NCI-H1105 treated with DMSO at 0.1 percent for 48 hours (cell line): ENCODE data around the gene POMGNT1.
"Not testable (repeated sequence)": the region's sequence is repeated elsewhere in the genome, so short reads cannot be mapped to it uniquely, and the experiment has no call there.

Experiments used
- DNase-seq: peaks from one replicate; lab custom pipeline; 2025; lab: John Stamatoyannopoulos, UW

Gene POMGNT1

DNA sequence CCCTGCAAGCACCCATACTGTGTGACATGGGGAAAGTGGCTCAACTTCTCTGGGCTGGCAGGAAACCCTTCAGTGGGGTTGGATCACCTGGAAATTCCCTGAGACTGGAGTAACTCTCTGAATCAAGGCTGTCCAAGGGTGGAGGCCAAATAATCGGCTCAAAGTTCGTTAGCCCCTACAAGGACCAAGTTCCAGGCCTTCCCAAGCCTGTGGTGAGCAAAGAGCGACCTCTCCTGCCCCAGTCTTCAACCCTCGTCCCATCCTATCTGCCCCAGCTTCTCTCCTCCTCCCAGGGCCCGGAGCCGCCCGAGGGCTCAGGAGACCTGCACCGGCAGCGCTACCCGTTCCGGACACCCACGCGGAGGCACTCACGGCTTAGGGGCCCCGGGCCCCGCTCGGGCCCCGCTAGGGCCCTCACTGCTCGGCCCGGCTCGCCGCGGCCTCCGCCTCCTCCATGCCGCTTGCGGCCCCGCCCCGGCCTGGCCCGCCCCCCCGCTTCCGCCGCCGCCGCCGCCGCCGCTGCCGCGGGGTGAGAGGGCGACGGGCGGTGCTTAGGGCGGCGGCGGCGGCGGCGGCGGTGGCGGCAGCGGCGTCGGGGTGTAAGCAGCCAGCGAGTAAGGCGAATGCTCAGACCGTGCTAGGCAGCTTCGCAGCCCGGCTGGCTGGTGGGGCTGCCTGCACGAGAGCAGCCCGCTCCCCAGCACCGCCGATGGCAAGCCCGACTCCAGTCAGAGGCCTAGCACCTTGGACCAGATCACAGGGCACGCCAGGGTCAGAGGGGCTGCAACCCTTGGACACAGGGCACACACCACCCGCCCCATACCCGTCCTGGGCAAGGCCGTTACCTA lies at the start of gene POMGNT1:
Gene POMGNT1 (minus strand): TSS at position 471 of the 848 bp plus-strand sequence. CDS start 613 bp downstream, outside the sequence.
- DNase-seq: peak; percentile 64

DNA sequence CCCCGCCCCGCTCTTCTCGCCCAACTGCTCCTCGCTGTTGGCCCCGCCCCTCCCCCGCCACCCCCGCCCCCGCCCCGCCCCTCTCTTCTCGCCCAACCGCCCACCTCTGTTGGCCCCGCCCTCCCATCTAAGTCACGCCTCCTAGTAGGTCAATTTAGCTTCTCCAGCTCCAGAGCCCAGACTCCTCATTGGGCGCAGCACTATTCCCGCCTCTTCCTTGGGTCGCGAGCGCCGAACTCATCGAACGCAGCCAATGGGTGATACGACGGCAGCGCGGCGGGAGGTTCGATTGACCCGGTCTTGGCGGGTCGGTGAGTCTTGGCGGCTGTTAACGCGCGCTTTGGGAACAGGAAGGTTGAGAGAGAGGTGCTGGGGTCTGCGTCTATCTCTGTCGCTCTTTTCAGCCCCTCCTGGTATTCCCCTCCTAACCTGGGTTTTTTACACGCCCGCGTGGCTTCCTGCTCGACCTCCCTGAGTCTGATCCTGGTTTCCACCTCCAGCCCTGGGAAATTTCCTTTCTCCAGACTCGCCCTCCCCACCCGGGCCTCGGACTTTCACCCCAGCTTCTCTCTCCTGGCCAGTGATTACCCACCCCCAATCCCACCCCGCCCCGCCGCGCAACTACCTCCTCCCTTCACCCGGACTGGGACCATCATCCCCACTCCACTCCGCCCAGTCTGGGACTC lies 49.3 kb upstream of the POMGNT1 start, which contains the start of gene RAD54L:
Gene RAD54L (plus strand): TSS at position 328 of the 686 bp plus-strand sequence. CDS start 643 bp downstream, outside the sequence.
- DNase-seq: peak; percentile 99

DNA sequence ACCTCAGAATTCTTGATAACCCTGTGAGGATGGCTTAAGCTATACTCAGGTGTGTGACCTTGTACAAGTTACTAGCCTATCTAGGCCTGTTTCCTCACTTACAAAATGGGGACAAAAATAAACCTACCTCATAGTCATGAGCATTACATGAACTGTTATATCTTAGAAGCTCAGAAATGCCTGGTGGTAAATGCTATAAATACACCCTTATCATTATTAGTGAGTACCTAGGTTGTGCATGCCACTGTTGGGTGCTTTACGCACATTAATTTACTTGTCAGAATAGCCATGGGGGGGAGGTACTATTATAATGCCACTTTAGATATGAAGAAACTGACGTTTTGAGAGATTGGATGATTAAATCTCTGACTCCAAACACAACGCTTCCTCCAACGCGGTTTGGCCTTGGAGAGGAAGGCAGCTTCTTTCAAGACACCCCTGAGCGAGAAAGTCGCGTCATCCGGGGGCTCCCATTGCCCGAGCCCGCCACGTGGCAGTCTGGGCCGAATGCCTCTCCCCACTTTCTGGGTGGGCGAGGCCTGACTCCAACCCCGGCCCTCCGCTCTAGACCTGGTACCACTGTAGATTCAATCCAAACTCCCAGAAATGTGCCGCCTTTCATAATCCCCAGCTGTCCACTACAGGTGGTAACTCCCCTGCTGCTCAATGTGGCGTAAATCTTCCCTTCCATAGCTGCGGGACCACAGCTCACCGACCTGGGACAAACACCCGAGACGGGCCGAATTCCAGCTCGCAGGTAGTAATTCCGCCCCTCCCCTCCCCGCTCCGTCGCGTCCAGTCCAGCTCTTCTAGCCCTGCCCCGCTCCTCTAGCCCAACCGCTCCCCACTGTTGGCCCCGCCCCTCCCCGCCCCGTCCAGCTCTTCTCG lies 48.6 kb upstream of the POMGNT1 start:
- DNase-seq: no peak

DNA sequence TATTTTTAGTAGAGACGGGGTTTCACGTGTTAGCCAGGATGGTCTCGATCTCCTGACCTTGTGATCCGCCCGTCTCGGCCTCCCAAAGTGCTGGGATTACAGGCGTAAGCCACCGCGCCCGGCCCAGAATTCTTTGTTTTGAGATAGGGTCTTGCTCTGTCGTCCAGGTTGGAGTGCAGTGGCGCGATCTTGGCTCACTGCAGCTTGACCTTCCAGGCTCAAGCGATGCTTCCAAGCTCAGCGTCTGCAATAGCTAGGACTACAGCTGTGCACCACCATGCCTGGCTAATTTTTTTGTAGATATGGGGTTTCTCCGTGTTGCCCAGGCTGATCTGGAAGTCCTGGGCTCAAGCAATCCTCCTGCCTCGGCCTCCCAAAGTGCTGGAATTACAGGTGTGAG lies 47.9 kb upstream of the POMGNT1 start:
- not testable (repeated sequence) for DNase-seq

DNA sequence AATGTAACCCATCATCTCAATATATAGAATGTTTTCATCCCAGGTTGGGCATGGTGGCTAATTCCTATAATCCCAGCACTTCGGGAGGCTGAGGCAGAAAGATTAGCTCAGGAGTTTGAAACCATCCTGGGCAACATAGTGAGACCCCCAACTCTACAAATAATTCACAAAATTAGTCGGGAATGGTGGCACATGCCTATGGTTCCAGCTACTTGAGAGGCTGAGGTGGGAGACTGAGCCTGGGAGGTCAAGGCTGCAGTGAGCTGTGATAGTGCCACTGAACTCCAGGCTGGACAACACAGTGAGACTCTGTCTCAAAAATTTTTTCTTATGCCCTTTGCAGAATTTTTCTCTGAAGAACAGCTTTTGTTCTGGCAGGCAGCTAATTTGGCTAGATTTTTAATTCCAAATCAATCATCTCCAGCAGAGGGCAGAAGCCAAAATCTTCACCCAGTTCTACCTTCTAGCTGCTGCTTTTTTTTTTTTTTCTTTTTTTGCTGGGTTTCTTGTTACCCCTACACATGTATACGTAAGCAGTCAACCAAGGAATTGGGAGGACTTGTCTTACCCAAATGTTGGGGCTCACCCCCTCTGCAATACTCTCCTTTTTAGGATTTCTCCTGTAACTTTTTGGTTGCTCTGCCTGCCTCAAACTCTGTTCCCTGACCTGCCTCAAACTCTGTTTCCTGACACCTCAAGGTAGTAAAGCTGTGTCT lies 46.6 kb upstream of the POMGNT1 start:
- peak; percentile 27 for DNase-seq

DNA sequence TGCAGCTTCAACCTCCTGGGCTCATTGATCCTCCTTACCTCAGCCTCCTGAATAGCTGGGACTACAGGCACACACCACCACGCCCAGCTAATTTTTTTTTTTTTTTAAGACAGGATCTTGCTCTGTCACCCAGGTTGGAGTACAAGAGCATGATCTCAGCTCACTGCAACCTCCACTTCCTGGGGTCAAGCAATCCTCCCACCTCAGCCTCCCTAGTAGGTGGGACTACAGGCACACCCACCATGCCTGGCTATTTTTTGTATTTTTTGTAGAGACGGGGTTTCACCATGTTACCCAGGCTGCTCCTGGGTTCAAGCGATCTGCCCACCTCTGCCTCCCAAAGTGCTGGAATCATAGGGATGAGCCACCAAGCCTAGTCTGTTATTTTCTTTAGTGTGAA lies 45.6 kb upstream of the POMGNT1 start:
- not testable (repeated sequence) for DNase-seq

DNA sequence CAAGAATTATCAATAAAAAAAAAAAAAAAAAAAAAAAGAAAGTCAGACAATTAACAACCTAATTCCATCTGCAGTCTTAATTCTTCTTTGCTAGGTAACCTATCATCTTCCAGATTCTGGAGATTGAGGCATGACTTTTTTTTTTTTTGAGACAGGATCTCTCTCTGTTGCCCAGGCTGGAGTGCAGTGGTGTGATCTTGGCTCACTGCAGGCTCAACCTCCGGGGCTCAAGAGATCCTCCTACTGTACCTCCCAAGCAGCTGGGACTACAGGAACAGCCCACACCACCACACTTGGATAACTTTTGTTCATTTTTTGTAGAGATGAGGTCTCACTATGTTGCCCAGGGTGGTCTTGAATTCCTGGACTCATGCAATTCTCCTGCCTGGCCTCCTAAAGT lies 44.7 kb upstream of the POMGNT1 start:
- DNase-seq: no peak

DNA sequence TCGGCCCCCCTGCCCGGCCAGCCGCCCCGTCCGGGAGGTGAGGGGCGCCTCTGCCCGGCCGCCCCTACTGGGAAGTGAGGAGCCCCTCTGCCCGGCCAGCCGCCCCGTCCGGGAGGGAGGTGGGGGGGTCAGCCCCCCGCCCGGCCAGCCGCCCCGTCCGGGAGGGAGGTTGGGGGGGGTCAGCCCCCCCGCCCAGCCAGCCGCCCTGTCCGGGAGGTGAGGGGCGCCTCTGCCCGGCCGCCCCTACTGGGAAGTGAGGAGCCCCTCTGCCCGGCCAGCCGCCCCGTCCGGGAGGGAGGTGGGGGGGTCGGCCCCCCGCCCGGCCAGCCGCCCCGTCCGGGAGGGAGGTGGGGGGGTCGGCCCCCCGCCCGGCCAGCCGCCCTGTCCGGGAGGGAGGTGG lies 43.5 kb upstream of the POMGNT1 start:
- not testable (repeated sequence) for DNase-seq

DNA sequence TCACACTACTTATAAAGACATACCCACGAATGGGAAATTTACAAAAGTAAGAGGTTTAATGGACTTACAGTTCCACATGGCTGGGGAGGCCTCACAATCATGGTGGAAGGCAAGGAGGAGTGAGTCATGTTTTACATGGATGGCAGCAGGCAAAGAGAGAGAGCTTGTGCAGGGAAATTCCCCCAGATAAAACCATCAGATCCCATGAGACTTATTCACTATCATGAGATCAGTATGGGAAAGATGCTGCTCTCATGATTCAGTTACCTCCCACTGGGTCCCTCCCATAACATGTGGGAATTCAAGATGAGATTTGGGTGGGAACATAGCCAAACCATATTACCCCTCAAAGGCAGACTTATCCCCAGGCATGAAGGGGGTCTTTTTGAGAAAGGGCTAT lies 40.6 kb upstream of the POMGNT1 start:
- not testable (repeated sequence) for DNase-seq

DNA sequence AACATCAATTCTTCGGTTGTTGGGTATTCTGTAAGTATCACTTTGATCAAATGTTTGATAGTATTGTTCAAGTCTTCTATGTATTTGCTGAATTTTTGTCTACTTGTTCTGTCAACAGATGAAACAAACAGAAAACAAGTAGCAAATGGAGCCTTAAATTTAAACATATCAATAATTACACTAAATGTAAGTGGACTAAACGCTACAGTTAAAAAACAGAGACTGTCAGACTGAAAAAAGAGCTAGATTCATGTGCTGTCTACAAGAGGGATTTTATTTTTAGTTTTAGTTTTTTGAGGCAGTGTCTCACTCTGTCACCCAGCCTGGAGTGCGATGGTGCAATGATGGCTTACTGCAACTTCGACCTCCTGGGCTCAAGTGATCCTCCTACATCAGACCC lies 38.6 kb upstream of the POMGNT1 start:
- no peak for DNase-seq

DNA sequence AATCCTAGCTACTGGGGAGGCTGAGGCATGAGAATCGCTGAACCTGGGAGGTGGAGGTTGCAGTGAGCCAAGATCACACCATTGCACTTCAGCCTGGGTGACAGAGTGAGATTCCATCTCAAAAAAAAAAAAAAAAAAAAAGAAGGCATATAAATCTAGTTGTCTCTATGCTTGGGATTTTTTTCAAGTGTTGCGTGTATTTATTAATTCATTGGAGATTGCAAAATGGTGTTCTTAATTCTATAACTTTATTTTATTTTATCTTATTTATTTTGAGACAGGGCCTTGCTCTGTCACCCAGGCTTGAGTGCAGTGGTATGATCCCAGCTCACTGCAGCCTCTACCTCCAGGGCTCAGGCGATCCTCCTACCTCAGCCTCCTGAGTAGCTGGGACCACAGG lies 33.0 kb upstream of the POMGNT1 start:
- not testable (repeated sequence) for DNase-seq

DNA sequence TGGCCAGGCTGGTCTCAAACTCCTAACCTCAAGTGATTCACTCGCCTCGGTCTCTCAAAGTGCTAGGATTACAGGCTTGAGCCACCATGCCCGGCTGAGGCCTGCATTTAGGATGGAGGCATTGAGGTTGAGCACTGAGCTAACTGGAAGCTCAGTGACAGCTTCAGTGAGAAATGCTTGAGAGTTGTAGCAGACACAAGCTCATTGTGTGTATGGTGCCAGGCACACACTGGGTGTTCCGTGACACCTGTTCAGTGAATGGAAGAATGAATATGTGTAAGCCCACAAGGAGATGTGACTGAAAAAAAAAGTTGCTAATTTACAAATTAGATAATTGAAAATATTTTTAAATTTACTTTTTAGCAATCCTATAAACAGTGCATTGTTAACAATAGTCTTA lies 26.7 kb upstream of the POMGNT1 start:
- DNase-seq: no peak

DNA sequence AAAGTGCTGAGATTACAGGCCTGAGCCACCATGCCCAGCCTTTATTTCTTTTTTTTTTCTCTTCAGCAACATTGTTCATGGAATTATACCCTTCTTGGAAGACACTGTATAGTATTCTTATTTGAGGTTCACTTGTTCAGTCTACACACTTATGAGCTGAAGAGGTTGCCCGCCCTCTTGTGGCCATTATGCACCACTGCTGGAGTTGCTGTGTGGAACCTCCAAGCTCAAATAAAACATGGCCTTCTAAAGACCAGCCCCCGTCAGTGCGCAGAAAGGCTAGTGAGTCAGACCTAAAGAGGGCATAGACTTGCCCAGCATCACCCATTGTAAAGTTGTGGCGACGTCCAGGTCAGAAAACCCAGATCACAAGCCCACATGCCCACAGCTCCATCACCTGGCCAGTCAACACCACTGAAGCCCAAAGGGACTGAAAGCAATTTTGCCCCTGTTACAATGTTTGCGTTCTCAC lies 25.3 kb upstream of the POMGNT1 start:
- peak; percentile 86 for DNase-seq

DNA sequence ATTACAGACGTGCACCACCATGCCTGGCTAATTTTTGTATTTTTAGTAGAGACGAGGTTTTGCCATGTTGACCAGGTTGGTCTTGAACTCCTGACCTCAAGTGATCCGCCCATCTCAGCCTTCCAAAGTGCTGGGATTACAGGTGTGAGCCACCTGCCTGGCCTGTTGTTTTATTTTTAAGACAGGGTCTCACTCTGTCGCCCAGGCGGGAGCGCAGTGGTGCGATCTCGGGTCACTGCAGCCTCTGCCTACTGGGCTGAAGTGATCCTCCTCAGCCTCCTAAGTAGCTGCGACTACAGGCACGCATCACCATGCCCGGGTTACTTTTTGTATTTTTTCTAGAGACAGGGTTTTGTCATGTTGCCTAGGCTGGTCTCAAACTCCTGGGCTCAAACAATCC lies 24.8 kb upstream of the POMGNT1 start:
- DNase-seq: not testable (repeated sequence)

DNA sequence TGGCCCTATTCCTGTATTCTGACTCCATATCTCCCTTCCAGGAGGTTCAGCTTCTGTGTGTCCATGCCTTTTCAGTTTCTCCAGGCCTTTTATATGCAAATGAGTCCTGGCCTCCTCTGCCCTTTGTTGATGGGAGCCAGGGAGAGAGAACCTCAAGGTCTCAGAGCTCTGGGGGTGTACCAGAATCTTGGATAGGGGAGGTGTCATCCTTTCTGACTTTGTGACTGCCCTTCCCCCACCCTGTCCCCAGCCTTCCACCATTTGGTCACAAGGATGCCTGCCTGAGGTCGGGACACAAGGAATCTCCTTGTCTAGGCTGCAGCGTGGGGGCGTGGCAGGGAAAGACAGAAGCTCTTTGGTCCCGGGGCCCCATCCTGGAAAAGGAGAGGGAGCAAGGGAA lies 23.5 kb upstream of the POMGNT1 start:
- DNase-seq: no peak

DNA sequence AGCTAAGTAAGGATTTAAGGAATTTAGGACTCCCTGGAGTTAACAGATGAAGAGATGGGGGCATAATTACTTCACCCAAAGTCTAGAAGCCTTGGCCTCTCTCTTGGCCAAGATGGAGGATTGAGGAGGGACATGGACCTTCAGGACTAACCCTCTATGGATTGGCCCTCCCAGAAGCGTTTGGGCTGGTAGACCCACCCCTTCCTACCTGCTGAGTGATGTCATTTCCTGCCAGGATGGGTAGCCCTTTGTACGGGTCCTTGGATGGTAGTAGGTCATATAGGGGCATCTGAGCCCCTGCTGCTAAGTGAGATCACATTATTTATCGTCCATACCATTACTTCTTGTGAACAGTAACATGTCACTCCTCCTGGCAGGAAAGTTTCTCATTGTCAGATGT lies 22.6 kb upstream of the POMGNT1 start:
- DNase-seq: no peak

DNA sequence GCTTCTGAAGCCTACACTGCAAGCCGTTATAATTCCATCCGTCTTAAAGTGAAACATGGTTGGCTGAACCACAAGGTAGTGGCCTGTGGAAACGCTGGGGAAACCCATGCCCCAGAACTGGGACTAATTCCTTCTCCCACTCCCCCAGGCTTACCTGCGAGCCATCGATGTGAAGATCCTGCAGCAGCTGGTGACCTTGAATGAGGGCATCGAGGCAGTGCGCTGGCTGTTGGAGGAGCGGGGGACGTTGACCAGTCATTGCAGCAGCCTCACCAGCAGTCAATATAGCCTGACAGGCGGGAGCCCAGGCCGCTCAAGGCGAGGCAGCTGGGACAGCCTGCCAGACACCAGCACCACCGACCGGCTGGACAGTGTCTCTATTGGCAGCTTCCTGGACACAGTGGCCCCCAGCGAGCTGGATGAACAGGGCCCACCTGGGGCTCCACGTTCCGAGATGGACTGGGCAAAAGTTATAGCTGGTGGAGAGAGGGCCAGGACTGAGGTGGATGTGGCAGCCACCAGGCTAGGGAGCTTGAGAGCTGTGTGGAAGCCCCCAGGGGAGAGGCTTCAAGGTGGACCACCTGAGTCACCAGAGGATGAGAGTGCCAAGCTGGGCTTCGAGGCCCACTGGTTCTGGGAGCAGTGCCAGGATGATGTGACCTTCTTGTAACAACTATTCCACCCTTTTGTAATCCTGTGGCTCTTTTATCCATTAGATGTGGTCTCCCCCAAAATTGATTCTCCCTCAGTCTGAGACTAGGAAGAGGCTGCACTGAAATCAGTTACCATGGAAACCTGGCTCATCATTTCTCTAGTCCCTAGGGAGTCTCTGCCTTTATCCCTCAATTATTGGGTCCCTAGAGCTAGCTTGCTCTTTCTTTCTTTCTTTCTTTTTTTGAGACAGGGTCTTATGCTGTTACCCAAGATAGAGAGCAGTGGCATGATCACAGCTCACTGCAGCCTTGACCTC lies 21.6 kb upstream of the POMGNT1 start:
- peak; percentile 5 for DNase-seq

DNA sequence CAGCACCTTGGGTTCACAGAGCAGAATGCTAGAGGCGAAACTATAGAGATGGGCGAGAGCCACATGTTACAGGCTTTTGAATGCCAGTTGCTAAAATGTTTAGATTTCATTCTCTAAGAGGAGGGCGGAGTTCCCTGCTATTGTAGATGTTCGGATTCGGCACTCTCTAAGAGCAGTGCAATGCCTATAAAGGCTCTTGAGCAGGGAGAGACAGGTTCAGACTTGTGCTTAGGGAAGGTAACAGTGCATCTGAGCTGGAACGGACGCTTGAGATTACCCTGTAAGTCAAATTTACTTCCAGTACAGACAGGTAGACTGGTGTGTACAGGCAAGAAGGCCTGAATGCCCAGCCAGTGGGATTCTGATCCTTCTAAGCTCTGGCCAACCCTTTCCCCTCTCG lies 20.2 kb upstream of the POMGNT1 start:
- peak; percentile 98 for DNase-seq

DNA sequence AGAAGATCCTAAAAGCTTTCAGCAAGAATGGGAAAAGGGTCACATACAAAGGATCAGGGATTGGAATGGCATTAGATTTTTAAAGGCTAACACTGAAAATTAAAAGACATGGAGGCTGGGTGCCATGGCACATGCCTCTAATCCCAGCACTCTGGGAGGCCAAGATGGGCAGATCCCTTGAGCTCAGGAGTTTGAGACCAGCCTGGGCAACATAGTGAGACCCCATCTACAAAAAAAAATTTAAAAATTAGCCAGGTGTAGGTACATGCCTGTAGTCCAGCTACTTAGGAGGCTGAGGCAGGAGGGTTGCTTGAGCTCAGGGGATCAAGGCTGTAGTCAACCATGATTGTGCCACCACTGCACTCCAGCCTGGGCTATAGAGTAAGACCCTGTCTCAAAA lies 17.3 kb upstream of the POMGNT1 start:
- no peak for DNase-seq

DNA sequence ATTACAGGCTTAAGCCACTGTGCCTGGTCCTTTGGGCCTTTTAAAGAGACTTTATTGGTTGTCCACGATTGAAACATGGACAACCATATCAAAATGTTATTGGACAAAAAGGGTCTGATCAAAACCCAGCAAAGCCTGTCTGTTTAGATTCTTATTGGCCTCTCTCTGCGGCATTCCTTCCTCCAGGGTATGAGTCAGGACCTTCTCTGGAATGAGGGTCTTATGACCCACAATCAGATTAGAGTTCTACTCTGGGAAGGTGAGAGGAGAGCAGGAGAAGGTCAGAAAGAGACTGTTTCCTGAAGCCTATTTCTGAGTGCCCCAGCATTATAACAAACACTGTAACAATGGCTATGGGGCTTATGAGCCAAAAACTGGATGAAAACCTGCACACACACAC lies 12.8 kb upstream of the POMGNT1 start:
- no peak for DNase-seq
